ENCODE data around the gene CCDC88C.

Gene CCDC88C

DNA sequence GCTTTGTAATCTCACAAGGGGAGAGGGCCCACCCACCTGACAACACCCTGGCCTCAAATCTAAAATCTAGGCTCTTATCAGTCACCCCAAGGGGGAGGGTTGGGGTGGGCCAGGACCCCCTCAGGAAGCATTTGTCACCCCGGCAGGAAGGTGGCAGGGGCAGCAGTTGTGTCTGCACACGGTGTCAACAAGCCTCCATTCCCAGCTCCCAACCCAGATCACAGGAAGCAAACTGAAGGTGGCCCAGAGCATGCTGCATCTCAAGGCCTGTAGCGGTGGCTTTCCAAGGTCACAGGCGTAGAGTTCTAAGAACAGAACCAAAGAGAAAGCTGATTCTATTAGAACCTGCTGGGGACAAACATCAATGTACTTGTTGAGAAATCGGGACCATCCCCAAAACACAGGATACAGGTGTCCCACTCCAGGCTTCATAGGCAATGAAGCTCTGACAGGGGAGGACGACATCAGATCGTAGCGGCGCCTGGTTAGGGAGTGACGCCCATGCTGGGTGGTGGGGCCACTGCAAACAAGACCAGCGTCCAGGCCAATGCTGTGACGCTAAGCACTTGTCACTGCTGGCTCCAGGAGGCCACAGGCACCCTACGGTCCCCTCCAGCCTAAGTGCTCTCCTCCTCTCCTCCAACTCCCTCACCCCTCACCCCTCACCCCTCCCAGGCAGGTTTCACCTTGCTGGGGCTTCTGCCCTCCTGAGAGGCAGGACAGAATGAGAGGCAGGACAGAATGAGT lies 52.9 kb downstream of the CCDC88C start:
- H3K79me2 ChIP-seq (ENCODE audit: control insufficient read depth, insufficient read depth, low read length) = peaks cover 37% of the 10 kb centered on the region
- peaks cover 24% of the 10 kb centered on the region for H3K79me1 ChIP-seq (ENCODE audit: low read length)
- no peak overlapping the region for H3K9ac ChIP-seq (ENCODE audit: low read length)
- H4K8ac ChIP-seq (ENCODE audit: low read depth, low read length) = no peak overlapping the region
- no peak overlapping the region for H3K4me2 ChIP-seq (ENCODE audit: low read length)
- no peak overlapping the region for H2BK5ac ChIP-seq (ENCODE audit: low read length)
- no peak overlapping the region for H3K4ac ChIP-seq (ENCODE audit: low read depth, low read length)
- H2BK15ac ChIP-seq (replicated peaks; ENCODE audit: low read depth) = no peak overlapping the region
- no peaks in the 10 kb centered on the region for H3K27me3 ChIP-seq (ENCODE audit: insufficient read depth, low read length, poor library complexity)
- H2AK5ac ChIP-seq (ENCODE audit: low read length) = no peak overlapping the region
- DNase-seq = no peak
- H3K18ac ChIP-seq (ENCODE audit: low read length) = no peak overlapping the region
- no peak overlapping the region for H3K4me3 ChIP-seq (ENCODE audit: low read length)
- H4K5ac ChIP-seq (ENCODE audit: low read length) = no peak overlapping the region
- H3K23ac ChIP-seq (ENCODE audit: low read length) = no peak overlapping the region
- no CpG with 5 or more reads among the region's 13 CpGs for WGBS (ENCODE audit: extremely low coverage, insufficient coverage, low lambda C conversion rate)
- H2BK120ac ChIP-seq (ENCODE audit: low read depth, low read length) = no peak overlapping the region
- H3K56ac ChIP-seq (ENCODE audit: low read length) = no peak overlapping the region
- H3K36me3 ChIP-seq (ENCODE audit: control insufficient read depth, insufficient read depth, low read length) = no peaks in the 10 kb centered on the region
- peaks cover 4% of the 10 kb centered on the region for H3K4me1 ChIP-seq (ENCODE audit: control insufficient read depth, low read depth, low read length)
- no peak overlapping the region for H3K27ac ChIP-seq (ENCODE audit: low read depth, low read length)

GRCh38 chr14:91363776-91364523 lies 53.7 kb downstream of the CCDC88C start:
- no peak overlapping the region for H4K8ac ChIP-seq (ENCODE audit: low read depth, low read length)
- H3K4me2 ChIP-seq (ENCODE audit: low read length) = no peak overlapping the region
- peak overlapping the region; percentile 15 for H3K56ac ChIP-seq (ENCODE audit: low read length)
- no peak overlapping the region for H4K5ac ChIP-seq (ENCODE audit: low read length)
- no peak overlapping the region for H3K4me3 ChIP-seq (ENCODE audit: low read length)
- peaks cover 24% of the 10 kb centered on the region for H3K79me1 ChIP-seq (ENCODE audit: low read length)
- H2AK5ac ChIP-seq (ENCODE audit: low read length) = no peak overlapping the region
- H3K79me2 ChIP-seq (ENCODE audit: control insufficient read depth, insufficient read depth, low read length) = peaks cover 31% of the 10 kb centered on the region
- H3K4me1 ChIP-seq (ENCODE audit: control insufficient read depth, low read depth, low read length) = peaks cover 4% of the 10 kb centered on the region
- H2BK5ac ChIP-seq (ENCODE audit: low read length) = no peak overlapping the region
- no peak for DNase-seq
- H2BK120ac ChIP-seq (ENCODE audit: low read depth, low read length) = no peak overlapping the region
- H3K27ac ChIP-seq (ENCODE audit: low read depth, low read length) = no peak overlapping the region
- H3K36me3 ChIP-seq (ENCODE audit: control insufficient read depth, insufficient read depth, low read length) = no peaks in the 10 kb centered on the region
- no peak overlapping the region for H3K23ac ChIP-seq (ENCODE audit: low read length)
- H2BK15ac ChIP-seq (replicated peaks; ENCODE audit: low read depth) = no peak overlapping the region
- H3K9ac ChIP-seq (ENCODE audit: low read length) = no peak overlapping the region
- H3K4ac ChIP-seq (ENCODE audit: low read depth, low read length) = no peak overlapping the region
- H3K27me3 ChIP-seq (ENCODE audit: insufficient read depth, low read length, poor library complexity) = no peaks in the 10 kb centered on the region
- H3K18ac ChIP-seq (ENCODE audit: low read length) = no peak overlapping the region
- WGBS (ENCODE audit: extremely low coverage, insufficient coverage, low lambda C conversion rate) = no CpG with 5 or more reads among the region's 10 CpGs

DNA sequence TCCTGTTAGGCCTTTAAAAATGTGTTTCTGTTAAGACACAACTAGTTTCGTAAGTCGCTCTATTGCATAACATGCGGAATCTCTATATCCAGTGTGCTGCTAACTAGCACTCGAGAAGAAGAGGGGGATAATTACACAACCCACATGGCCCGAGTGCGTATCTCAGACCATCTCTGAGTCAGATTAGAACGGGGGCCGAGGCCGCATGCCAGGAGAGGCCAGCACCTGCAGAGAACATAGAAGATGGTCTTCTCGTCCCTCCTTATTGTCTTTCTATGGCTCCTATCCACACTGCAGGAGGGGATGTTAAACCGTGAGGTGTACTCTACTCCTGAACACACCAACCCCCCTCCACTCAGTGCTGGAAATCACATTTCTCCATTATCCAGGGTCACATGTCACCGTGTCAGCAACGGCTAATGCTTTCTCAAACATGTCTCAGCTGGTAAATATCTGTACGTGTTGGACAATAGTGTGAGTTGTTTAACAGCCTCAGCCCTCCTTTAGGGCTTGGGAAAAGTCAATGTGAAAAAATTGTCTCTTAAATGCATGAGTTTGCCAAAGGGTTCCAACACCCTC lies 56.3 kb downstream of the CCDC88C start:
- Histone ChIP-seq H3K9ac (ENCODE audit: low read length) (no peak overlapping the region), H3K4ac (ENCODE audit: low read depth, low read length) (no peak overlapping the region), H3K4me3 (ENCODE audit: low read length) (no peak overlapping the region), H3K36me3 (ENCODE audit: control insufficient read depth, insufficient read depth, low read length) (no peaks in the 10 kb centered on the region), H3K23ac (ENCODE audit: low read length) (no peak overlapping the region), H3K18ac (ENCODE audit: low read length) (no peak overlapping the region), H3K4me2 (ENCODE audit: low read length) (no peak overlapping the region), H3K79me2 (ENCODE audit: control insufficient read depth, insufficient read depth, low read length) (peaks cover 11% of the 10 kb centered on the region), H4K5ac (ENCODE audit: low read length) (no peak overlapping the region), H2AK5ac (ENCODE audit: low read length) (no peak overlapping the region), H4K8ac (ENCODE audit: low read depth, low read length) (no peak overlapping the region), H3K27ac (ENCODE audit: low read depth, low read length) (no peak overlapping the region), H3K56ac (ENCODE audit: low read length) (no peak overlapping the region), H2BK5ac (ENCODE audit: low read length) (no peak overlapping the region), H3K79me1 (ENCODE audit: low read length) (peaks cover 17% of the 10 kb centered on the region), H3K27me3 (ENCODE audit: insufficient read depth, low read length, poor library complexity) (no peaks in the 10 kb centered on the region), H3K4me1 (ENCODE audit: control insufficient read depth, low read depth, low read length) (peaks cover 4% of the 10 kb centered on the region), H2BK120ac (ENCODE audit: low read depth, low read length) (no peak overlapping the region), H2BK15ac (replicated peaks; ENCODE audit: low read depth) (no peak overlapping the region)
- no CpG with 5 or more reads among the region's 14 CpGs for WGBS (ENCODE audit: extremely low coverage, insufficient coverage, low lambda C conversion rate)
- no peak for DNase-seq

DNA sequence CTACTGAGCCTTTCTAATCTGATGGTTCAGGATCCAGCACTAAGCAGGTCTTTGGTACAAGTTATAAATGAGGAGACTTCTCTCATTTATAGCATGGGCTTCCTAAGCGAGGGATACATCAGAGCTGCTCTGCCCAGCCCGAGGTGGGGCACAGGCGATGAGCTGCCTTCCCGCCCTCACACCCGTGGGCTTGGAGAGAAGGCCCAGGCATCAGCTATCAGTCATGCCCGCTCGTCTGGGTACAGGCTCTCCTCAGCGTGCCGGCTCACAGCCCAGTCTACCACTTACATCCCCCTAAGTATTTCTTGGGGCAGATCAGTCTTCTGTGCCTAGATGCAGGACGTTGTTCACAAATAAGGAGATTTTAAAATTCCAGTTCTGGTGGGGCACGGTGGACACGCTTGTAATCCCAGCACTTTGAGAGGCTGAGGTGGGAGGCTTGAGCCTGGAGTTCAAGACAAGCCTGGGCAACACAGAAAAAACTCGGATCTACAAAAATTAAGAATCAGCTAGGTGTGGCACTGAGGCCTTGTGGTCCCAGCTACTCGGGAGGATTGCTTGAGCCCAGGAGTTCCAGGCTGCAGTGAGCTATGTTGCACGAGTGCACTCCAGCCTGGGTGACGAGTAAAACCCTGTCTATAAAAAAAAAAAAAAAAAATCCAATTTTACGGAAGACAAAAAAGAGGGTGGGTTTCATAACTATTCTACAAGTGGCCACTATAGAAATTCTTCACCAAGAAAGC lies 57.0 kb downstream of the CCDC88C start:
- Histone ChIP-seq H4K5ac (ENCODE audit: low read length) (no peak overlapping the region), H3K4me3 (ENCODE audit: low read length) (no peak overlapping the region), H3K4me2 (ENCODE audit: low read length) (no peak overlapping the region), H3K36me3 (ENCODE audit: control insufficient read depth, insufficient read depth, low read length) (no peaks in the 10 kb centered on the region), H3K27me3 (ENCODE audit: insufficient read depth, low read length, poor library complexity) (no peaks in the 10 kb centered on the region), H3K79me1 (ENCODE audit: low read length) (peaks cover 17% of the 10 kb centered on the region), H3K27ac (ENCODE audit: low read depth, low read length) (no peak overlapping the region), H3K18ac (ENCODE audit: low read length) (no peak overlapping the region), H2BK120ac (ENCODE audit: low read depth, low read length) (no peak overlapping the region), H3K9ac (ENCODE audit: low read length) (no peak overlapping the region), H3K79me2 (ENCODE audit: control insufficient read depth, insufficient read depth, low read length) (peaks cover 11% of the 10 kb centered on the region), H3K56ac (ENCODE audit: low read length) (no peak overlapping the region), H3K4ac (ENCODE audit: low read depth, low read length) (no peak overlapping the region), H2AK5ac (ENCODE audit: low read length) (no peak overlapping the region), H4K8ac (ENCODE audit: low read depth, low read length) (no peak overlapping the region), H2BK5ac (ENCODE audit: low read length) (no peak overlapping the region), H2BK15ac (replicated peaks; ENCODE audit: low read depth) (no peak overlapping the region), H3K4me1 (ENCODE audit: control insufficient read depth, low read depth, low read length) (peaks cover 4% of the 10 kb centered on the region), H3K23ac (ENCODE audit: low read length) (no peak overlapping the region)
- no CpG with 5 or more reads among the region's 17 CpGs for WGBS (ENCODE audit: extremely low coverage, insufficient coverage, low lambda C conversion rate)
- DNase-seq = no peak

GRCh38 chr14:91358654-91359220 lies 58.9 kb downstream of the CCDC88C start:
- no peak overlapping the region for H3K56ac ChIP-seq (ENCODE audit: low read length)
- H3K27ac ChIP-seq (ENCODE audit: low read depth, low read length) = no peak overlapping the region
- no peak overlapping the region for H3K4me2 ChIP-seq (ENCODE audit: low read length)
- no peak overlapping the region for H3K23ac ChIP-seq (ENCODE audit: low read length)
- H3K18ac ChIP-seq (ENCODE audit: low read length) = no peak overlapping the region
- peaks cover 10% of the 10 kb centered on the region for H3K79me2 ChIP-seq (ENCODE audit: control insufficient read depth, insufficient read depth, low read length)
- H3K36me3 ChIP-seq (ENCODE audit: control insufficient read depth, insufficient read depth, low read length) = no peaks in the 10 kb centered on the region
- no peaks in the 10 kb centered on the region for H3K4me1 ChIP-seq (ENCODE audit: control insufficient read depth, low read depth, low read length)
- H4K5ac ChIP-seq (ENCODE audit: low read length) = no peak overlapping the region
- no peak overlapping the region for H4K8ac ChIP-seq (ENCODE audit: low read depth, low read length)
- H3K4me3 ChIP-seq (ENCODE audit: low read length) = no peak overlapping the region
- H2BK15ac ChIP-seq (replicated peaks; ENCODE audit: low read depth) = no peak overlapping the region
- H2BK120ac ChIP-seq (ENCODE audit: low read depth, low read length) = no peak overlapping the region
- WGBS (ENCODE audit: extremely low coverage, insufficient coverage, low lambda C conversion rate) = no CpG with 5 or more reads among the region's 13 CpGs
- no peak overlapping the region for H2BK5ac ChIP-seq (ENCODE audit: low read length)
- no peak overlapping the region for H2AK5ac ChIP-seq (ENCODE audit: low read length)
- H3K4ac ChIP-seq (ENCODE audit: low read depth, low read length) = no peak overlapping the region
- H3K27me3 ChIP-seq (ENCODE audit: insufficient read depth, low read length, poor library complexity) = no peaks in the 10 kb centered on the region
- DNase-seq = no peak
- no peak overlapping the region for H3K9ac ChIP-seq (ENCODE audit: low read length)
- H3K79me1 ChIP-seq (ENCODE audit: low read length) = peaks cover 14% of the 10 kb centered on the region
